OCI-LY3 (cell line): ENCODE data around the gene KLHL25.

Source experiments
- CTCF ChIP-seq: fragments of 200-600, 300-600 bp; sonication (generic); IDR thresholded peaks from 2 replicates; pipeline ENCODE4 v1.5.1; 2014; ENCODE audit warnings: antibody characterized with exemption, low read length, low read depth
- EZH2phosphoT487 ChIP-seq: fragments of 200-600 bp; shearing (Covaris generic); IDR thresholded peaks from 2 replicates; pipeline ENCODE4 v1.6.1; 2018; ENCODE audit warnings: antibody characterized with exemption, mixed run types, low read depth

DNA sequence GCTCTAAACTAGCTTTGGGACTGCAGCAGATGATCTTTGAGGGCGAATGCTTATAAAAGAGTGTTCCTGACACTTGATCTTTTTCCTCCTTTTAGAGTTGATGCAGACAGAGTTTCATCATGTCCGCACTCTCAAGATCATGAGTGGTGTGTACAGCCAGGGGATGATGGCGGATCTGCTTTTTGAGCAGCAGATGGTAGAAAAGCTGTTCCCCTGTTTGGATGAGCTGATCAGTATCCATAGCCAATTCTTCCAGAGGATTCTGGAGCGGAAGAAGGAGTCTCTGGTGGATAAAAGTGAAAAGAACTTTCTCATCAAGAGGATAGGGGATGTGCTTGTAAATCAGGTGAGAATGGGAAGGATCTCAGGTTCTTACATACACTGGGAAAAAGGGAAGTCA lies 75.7 kb downstream of the KLHL25 start:
- TF ChIP-seq EZH2phosphoT487 (no peak), CTCF (no peak)
